ENCODE results near the gene CNTRL.

DNA sequence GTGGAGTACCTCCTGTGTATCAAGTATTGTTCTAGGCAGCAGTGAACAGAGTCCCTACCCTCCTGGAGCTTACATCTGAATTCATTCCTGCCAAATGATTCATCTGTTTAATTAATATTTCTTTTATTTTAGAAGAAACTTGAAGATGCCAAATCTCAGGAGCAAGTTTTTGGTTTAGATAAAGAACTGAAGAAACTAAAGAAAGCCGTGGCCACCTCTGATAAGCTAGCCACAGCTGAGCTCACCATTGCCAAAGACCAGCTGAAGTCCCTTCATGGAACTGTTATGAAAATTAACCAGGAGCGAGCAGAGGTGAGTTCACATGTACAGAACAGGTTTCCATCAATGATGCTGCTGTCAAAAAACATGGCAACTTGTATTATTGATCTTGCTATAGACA lies 69.0 kb downstream of the CNTRL start:
- TF ChIP-seq, protein P1, sequence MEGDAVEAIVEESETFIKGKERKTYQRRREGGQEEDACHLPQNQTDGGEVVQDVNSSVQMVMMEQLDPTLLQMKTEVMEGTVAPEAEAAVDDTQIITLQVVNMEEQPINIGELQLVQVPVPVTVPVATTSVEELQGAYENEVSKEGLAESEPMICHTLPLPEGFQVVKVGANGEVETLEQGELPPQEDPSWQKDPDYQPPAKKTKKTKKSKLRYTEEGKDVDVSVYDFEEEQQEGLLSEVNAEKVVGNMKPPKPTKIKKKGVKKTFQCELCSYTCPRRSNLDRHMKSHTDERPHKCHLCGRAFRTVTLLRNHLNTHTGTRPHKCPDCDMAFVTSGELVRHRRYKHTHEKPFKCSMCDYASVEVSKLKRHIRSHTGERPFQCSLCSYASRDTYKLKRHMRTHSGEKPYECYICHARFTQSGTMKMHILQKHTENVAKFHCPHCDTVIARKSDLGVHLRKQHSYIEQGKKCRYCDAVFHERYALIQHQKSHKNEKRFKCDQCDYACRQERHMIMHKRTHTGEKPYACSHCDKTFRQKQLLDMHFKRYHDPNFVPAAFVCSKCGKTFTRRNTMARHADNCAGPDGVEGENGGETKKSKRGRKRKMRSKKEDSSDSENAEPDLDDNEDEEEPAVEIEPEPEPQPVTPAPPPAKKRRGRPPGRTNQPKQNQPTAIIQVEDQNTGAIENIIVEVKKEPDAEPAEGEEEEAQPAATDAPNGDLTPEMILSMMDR (conservative IDR thresholded peaks at IDR 0.05): no peak
- no peak for TF ChIP-seq EZH2 (IDR thresholded peaks at IDR 0.05; ENCODE audit: low read depth)

All from PC-9 (cell line).